HTERT RPE-1 (cell line): ENCODE data around the gene APOA4.

ENCODE experiments used
- in situ Hi-C: fragments of 300-500 bp; cut with MboI; formaldehyde crosslinking; loops from 4 replicates; pipeline ENCODE4 v1.14.3; 2020; ENCODE audit warnings: low sequenced_read_pairs

APOA4 gene

GRCh38 chr11:116786326-116786725 lies 36.8 kb downstream of the APOA4 start:
- in situ Hi-C loops, result no loop called here

DNA sequence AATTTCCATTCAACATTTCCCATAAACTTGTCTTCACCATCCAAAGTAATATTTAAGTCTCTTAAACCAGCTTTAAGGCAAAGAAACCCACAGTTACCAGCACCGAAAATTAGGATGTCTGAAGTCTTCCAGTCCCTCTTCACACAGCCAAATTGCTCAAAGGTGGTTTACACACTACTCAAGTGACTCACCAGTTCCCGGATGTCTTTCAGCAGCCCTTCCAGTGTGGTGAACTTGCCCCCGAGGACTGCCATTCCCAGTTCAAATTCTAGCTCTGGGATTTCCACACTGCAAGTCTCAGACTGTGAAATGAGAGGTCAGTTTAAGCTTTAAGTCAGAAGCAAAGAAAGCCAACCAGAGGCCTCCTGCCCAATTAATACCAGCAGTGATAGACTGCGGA lies 40.4 kb downstream of the APOA4 start:
- in situ Hi-C loops, result no loop called here

DNA sequence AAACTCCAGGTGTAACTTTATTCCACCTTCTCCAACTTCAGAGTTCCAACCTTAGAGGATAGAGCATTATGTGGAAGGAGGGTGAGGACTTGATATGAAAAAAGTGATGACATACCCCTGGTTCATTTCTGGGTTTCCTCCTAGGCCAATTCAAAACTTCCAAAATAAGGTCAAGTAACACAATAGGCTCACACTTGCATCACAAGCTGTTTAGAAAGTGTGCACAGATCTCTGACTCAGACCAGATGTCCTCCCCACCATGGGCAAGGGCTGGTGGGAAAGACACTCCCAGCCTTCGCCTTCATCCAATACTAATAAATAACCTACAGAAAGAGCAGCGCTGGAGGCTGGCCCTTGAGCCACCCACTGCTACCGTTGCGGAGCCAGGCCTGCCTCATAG lies 44.5 kb downstream of the APOA4 start:
- in situ Hi-C loops, result no loop called here

DNA sequence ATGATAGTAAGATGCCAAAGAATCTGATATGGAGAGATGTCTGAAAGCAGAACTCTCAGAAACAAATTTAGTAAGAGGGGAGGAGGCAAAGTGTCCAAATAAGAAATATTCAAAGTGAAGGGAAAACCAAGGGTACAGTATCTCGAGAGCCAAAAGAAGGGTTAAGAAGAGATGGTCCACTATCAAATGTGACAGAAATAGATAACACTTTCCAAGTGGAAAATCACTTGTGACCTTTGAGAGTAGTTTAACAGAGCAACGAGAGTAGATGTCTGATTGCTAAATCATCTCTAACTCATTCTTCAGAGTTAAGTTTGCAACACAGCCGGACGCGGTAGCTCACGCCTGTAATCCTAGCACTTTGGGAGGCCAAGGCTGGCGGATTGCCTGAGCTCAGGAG lies 46.0 kb downstream of the APOA4 start:
- in situ Hi-C loops, result no loop called here

- in situ Hi-C loops, result no loop called here
Observed at GRCh38 chr11:116776522-116776984, 46.6 kb downstream of the APOA4 start.

DNA sequence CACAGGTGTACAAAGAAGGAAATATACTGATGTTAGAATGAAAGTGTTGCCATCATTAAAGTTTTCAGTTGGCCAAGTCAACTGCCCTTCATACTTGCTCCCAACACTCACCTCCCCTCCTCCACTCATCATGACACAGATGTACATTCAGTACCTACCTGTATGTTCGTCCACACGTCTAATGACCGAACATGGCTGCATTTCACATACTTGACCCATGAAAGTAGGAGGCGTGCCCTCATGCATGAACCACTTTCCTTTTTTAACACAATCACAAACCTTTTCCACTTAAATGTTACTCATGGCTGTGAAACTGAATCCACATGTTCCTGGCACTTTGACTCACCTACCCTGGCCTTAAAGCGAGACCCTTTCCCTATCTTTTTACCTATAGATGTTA lies 47.1 kb downstream of the APOA4 start:
- in situ Hi-C loops, result no loop called here

GRCh38 chr11:116774661-116775060 lies 48.4 kb downstream of the APOA4 start:
- in situ Hi-C loops, result no loop called here

- in situ Hi-C loops, result no loop called here
Observed at GRCh38 chr11:116773203-116774097, 49.7 kb downstream of the APOA4 start.

GRCh38 chr11:116772443-116773202 lies 50.5 kb downstream of the APOA4 start, which contains the start of gene BUD13:
Gene BUD13 (minus strand): TSS chr11:116772987. CDS start chr11:116772964, 23 bp downstream.
- in situ Hi-C loops, result no loop called here

DNA sequence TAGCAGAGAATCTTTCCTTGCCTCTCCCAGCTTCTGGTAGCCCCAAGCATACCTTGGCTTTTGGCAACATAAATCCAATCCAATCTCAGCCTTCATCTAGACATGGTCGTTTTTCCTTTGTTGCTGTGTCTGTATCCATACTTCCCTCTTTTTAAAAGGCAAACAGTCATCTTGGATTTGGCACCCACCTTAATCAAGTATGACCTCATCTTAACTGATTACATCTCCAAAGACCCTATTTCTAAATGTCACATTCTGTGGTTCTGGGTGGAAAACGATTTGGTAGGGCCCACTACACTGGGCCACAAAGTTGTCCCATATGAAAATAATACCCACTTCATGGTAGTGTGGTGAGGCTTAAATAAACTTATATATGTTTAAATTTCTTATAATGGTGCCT lies 51.2 kb downstream of the APOA4 start:
- in situ Hi-C loops, result no loop called here
